ENCODE results near the gene TNNI3K. TPM values are rescaled to one million over a fixed set of nuclear protein-coding genes. Genes with fewer than 3 reads are reported as not detected.

Gene TNNI3K
- total RNA-seq, 1 experiment from 2014 or later: not detected

GRCh38 chr1:74586253-74586897 is 351.2 kb downstream of the TNNI3K start:
- Mint-ChIP-seq H3K4me1 (peaks cover 5 to 6% of the 10 kb centered on the region in 2 experiments; a peak in 1 of 4 replicates), H3K36me3 (ENCODE audit: insufficient read depth in 1 of 3, low read depth in 3 of 3) (no peaks in the 10 kb centered on the region), H3K9me3 (no peaks in the 10 kb centered on the region), H3K27me3 (ENCODE audit: low read depth) (no peaks in the 10 kb centered on the region), H3K27ac (no peak overlapping the region), H3K4me3 (no peak overlapping the region)
- Histone ChIP-seq H2BK12ac (ENCODE audit: insufficient read length, low read depth, low read length) (no peak overlapping the region), H3K56ac (ENCODE audit: insufficient read length, low read depth, low read length) (no peak overlapping the region), H3K27ac (ENCODE audit: insufficient read length, low read depth, low read length) (no peak overlapping the region), H3K4ac (ENCODE audit: low read depth, low read length) (no peak overlapping the region), H2BK120ac (ENCODE audit: low read depth, low read length, poor library complexity, severe bottlenecking) (no peak overlapping the region), H2AFZ (ENCODE audit: low read length) (no peak overlapping the region), H4K20me1 (ENCODE audit: control insufficient read depth, insufficient read depth, insufficient read length) (no peaks in the 10 kb centered on the region), H2BK20ac (ENCODE audit: low read depth, low read length, poor library complexity, severe bottlenecking) (no peak overlapping the region), H3K79me1 (ENCODE audit: insufficient read depth, low read depth, low read length, poor library complexity, severe bottlenecking) (no peaks in the 10 kb centered on the region), H3K23ac (ENCODE audit: insufficient read length, low read depth, low read length) (no peak overlapping the region), H3K9ac (ENCODE audit: extremely low read depth, insufficient read length, low read length) (no peak overlapping the region), H3T11ph (ENCODE audit: low read length) (no peak overlapping the region), H4K8ac (replicated peaks; ENCODE audit: insufficient read length, low read depth, low read length) (no peak overlapping the region), H3K4me1 (ENCODE audit: insufficient read depth, low read length) (no peaks in the 10 kb centered on the region), H3K9me3 (ENCODE audit: control insufficient read depth, low read depth, low read length) (no peaks in the 10 kb centered on the region), H3K18ac (ENCODE audit: insufficient read length, low read depth, low read length) (no peak overlapping the region), H3K27me3 (ENCODE audit: insufficient read depth, low read length) (no peaks in the 10 kb centered on the region; the same call in 1 of the 2 replicates), H4K5ac (ENCODE audit: insufficient read length, low read depth, low read length) (no peak overlapping the region), H2BK5ac (ENCODE audit: insufficient read length, low read length) (no peak overlapping the region), H3K79me2 (ENCODE audit: insufficient read depth, low read length) (no peaks in the 10 kb centered on the region), H2BK15ac (ENCODE audit: low read depth, low read length) (no peak overlapping the region), H4K91ac (ENCODE audit: insufficient read length, low read depth, low read length) (no peak overlapping the region), H3K4me2 (ENCODE audit: insufficient read depth, insufficient read length, low read length) (no peak overlapping the region), H3K14ac (ENCODE audit: insufficient read depth, low read length) (no peak overlapping the region), H2AK5ac (ENCODE audit: insufficient read length, low read length) (no peak overlapping the region), H3K23me2 (ENCODE audit: insufficient read length, low read depth, low read length, poor library complexity, severe bottlenecking) (no peaks in the 10 kb centered on the region)
- WGBS (ENCODE audit: extremely low coverage, insufficient read length, low lambda C conversion rate): no CpG with 5 or more reads among the region's 4 CpGs
- TF ChIP-seq CTCF (conservative IDR thresholded peaks at IDR 0.05): no peak
- no peak for DNase-seq
